Activated naive CD4-positive, alpha-beta T cell treated with anti-CD3 and anti-CD28 coated beads, Interleukin-2, amount 50 U/mL, for 24 hours (primary cell): ENCODE results near the gene PRELID1.
A peak's percentile ranks its signal among the peaks of the same experiment; 100 is the strongest.

Experiments
- H3K27ac Mint-ChIP-seq: one replicate; pipeline ENCODE4 v1.8.0; 2021; ENCODE audit warnings: mild to moderate bottlenecking, mixed read lengths
- H3K27me3 Mint-ChIP-seq: one replicate; pipeline ENCODE4 v1.8.0; 2021; ENCODE audit warnings: mixed read lengths
- H3K36me3 Mint-ChIP-seq: one replicate; pipeline ENCODE4 v1.8.0; 2021; ENCODE audit warnings: mixed read lengths
- H3K4me1 Mint-ChIP-seq: one replicate; pipeline ENCODE4 v1.8.0; 2021; ENCODE audit warnings: mixed read lengths
- H3K4me3 Mint-ChIP-seq: one replicate; pipeline ENCODE4 v1.8.0; 2021; ENCODE audit warnings: mild to moderate bottlenecking, mixed read lengths
- H3K9me3 Mint-ChIP-seq: one replicate; pipeline ENCODE4 v1.8.0; 2021; ENCODE audit warnings: mixed read lengths

Gene PRELID1

GRCh38 chr5:177307544-177308363 lies 4.2 kb downstream of the PRELID1 start:
- H3K27me3 Mint-ChIP-seq = no peaks in the 10 kb centered on the region
- peaks cover 53% of the 10 kb centered on the region for H3K4me1 Mint-ChIP-seq
- H3K27ac Mint-ChIP-seq = no peak overlapping the region

GRCh38 chr5:177308740-177309139 lies 5.1 kb downstream of the PRELID1 start:
- Mint-ChIP-seq H3K27me3 (no peaks in the 10 kb centered on the region), H3K4me3 (peak overlapping the region; percentile 44), H3K9me3 (no peaks in the 10 kb centered on the region), H3K4me1 (peaks cover 55% of the 10 kb centered on the region), H3K27ac (no peak overlapping the region), H3K36me3 (peaks cover 7% of the 10 kb centered on the region)

More at GRCh38 chr5:177307544-177308363, 4.2 kb downstream of the PRELID1 start:
- H3K4me3 Mint-ChIP-seq = no peak overlapping the region
- H3K36me3 Mint-ChIP-seq = peaks cover 7% of the 10 kb centered on the region
- H3K9me3 Mint-ChIP-seq = no peaks in the 10 kb centered on the region

- H3K27me3 Mint-ChIP-seq = no peaks in the 10 kb centered on the region
- H3K27ac Mint-ChIP-seq = peak overlapping the region; percentile 62
- peaks cover 7% of the 10 kb centered on the region for H3K36me3 Mint-ChIP-seq
- peaks cover 48% of the 10 kb centered on the region for H3K4me1 Mint-ChIP-seq
- H3K9me3 Mint-ChIP-seq = no peaks in the 10 kb centered on the region
- H3K4me3 Mint-ChIP-seq = peak overlapping the region; percentile 59
These were observed 6.0 kb downstream of the PRELID1 start for GRCh38 chr5:177309351-177310191.

- Mint-ChIP-seq H3K4me3 (no peak overlapping the region), H3K36me3 (peaks cover 3% of the 10 kb centered on the region), H3K9me3 (no peaks in the 10 kb centered on the region), H3K4me1 (peaks cover 41% of the 10 kb centered on the region), H3K27ac (no peak overlapping the region), H3K27me3 (no peaks in the 10 kb centered on the region)
These were observed 6.7 kb downstream of the PRELID1 start for GRCh38 chr5:177310332-177310731.

GRCh38 chr5:177310757-177311391 lies 7.3 kb downstream of the PRELID1 start:
- H3K36me3 Mint-ChIP-seq = peaks cover 3% of the 10 kb centered on the region
- peaks cover 36% of the 10 kb centered on the region for H3K4me1 Mint-ChIP-seq
- no peaks in the 10 kb centered on the region for H3K27me3 Mint-ChIP-seq
- H3K27ac Mint-ChIP-seq = peak overlapping the region; percentile 73
- H3K4me3 Mint-ChIP-seq = peak overlapping the region; percentile 82
- no peaks in the 10 kb centered on the region for H3K9me3 Mint-ChIP-seq

- H3K9me3 Mint-ChIP-seq = no peaks in the 10 kb centered on the region
- no peak overlapping the region for H3K27ac Mint-ChIP-seq
- no peaks in the 10 kb centered on the region for H3K27me3 Mint-ChIP-seq
- H3K4me1 Mint-ChIP-seq = peaks cover 32% of the 10 kb centered on the region
- no peaks in the 10 kb centered on the region for H3K36me3 Mint-ChIP-seq
- no peak overlapping the region for H3K4me3 Mint-ChIP-seq
These were observed 7.8 kb downstream of the PRELID1 start for GRCh38 chr5:177311392-177311722.

GRCh38 chr5:177311723-177312648 lies 8.4 kb downstream of the PRELID1 start, which contains the start of gene MXD3:
Gene MXD3 (minus strand): TSS chr5:177311898. CDS start chr5:177311830, 68 bp downstream.
- Mint-ChIP-seq H3K27ac (peak within 1 kb of the TSS; percentile 73), H3K4me1 (peaks cover 26% of the 10 kb centered on the region), H3K9me3 (no peaks in the 10 kb centered on the region), H3K36me3 (no peaks in the 10 kb centered on the region), H3K27me3 (no peaks in the 10 kb centered on the region), H3K4me3 (peak within 1 kb of the TSS; percentile 84)

- Mint-ChIP-seq H3K27ac (no peak overlapping the region), H3K27me3 (no peaks in the 10 kb centered on the region), H3K4me3 (peak overlapping the region; percentile 84), H3K9me3 (no peaks in the 10 kb centered on the region), H3K36me3 (no peaks in the 10 kb centered on the region), H3K4me1 (peaks cover 25% of the 10 kb centered on the region)
These were observed 9.1 kb downstream of the PRELID1 start for GRCh38 chr5:177312649-177313181.

- Mint-ChIP-seq H3K36me3 (no peaks in the 10 kb centered on the region), H3K27me3 (no peaks in the 10 kb centered on the region), H3K4me1 (peaks cover 32% of the 10 kb centered on the region), H3K9me3 (no peaks in the 10 kb centered on the region), H3K4me3 (no peak overlapping the region), H3K27ac (no peak overlapping the region)
These were observed 10.1 kb downstream of the PRELID1 start for GRCh38 chr5:177313561-177314259.

- Mint-ChIP-seq H3K27me3 (no peaks in the 10 kb centered on the region), H3K4me3 (no peak overlapping the region), H3K36me3 (no peaks in the 10 kb centered on the region), H3K9me3 (no peaks in the 10 kb centered on the region), H3K27ac (no peak overlapping the region), H3K4me1 (peaks cover 28% of the 10 kb centered on the region)
These were observed 11.1 kb downstream of the PRELID1 start for GRCh38 chr5:177314376-177315342.

GRCh38 chr5:177315411-177315810 lies 11.8 kb downstream of the PRELID1 start:
- Mint-ChIP-seq H3K36me3 (no peaks in the 10 kb centered on the region), H3K4me1 (peaks cover 28% of the 10 kb centered on the region)

GRCh38 chr5:177316005-177316404 lies 12.4 kb downstream of the PRELID1 start:
- Mint-ChIP-seq H3K27me3 (no peaks in the 10 kb centered on the region), H3K9me3 (no peaks in the 10 kb centered on the region), H3K4me1 (peaks cover 23% of the 10 kb centered on the region), H3K27ac (no peak overlapping the region), H3K36me3 (no peaks in the 10 kb centered on the region), H3K4me3 (no peak overlapping the region)

More at GRCh38 chr5:177315411-177315810, 11.8 kb downstream of the PRELID1 start:
- Mint-ChIP-seq H3K4me3 (no peak overlapping the region), H3K27ac (no peak overlapping the region), H3K27me3 (no peaks in the 10 kb centered on the region), H3K9me3 (no peaks in the 10 kb centered on the region)

- Mint-ChIP-seq H3K9me3 (no peaks in the 10 kb centered on the region), H3K4me3 (no peak overlapping the region), H3K27me3 (no peaks in the 10 kb centered on the region), H3K36me3 (no peaks in the 10 kb centered on the region), H3K4me1 (peaks cover 17% of the 10 kb centered on the region), H3K27ac (no peak overlapping the region)
These were observed 14.4 kb downstream of the PRELID1 start for GRCh38 chr5:177317959-177318377.
